Smooth muscle cell (in vitro differentiated cells): Measurements from ENCODE around the gene DMBX1. TPM values are rescaled to one million over a fixed set of nuclear protein-coding genes. Genes with fewer than 3 reads are reported as not detected.

Experiments
- DNase-seq: peaks from one replicate; lab custom pipeline; 2025; ENCODE audit not compliant: unreplicated experiment; lab: John Stamatoyannopoulos, UW
- H2AFZ ChIP-seq: fragments of 200-600 bp; sonication (generic); 2 replicates; pipeline ENCODE4 v1.6.0; 2016; ENCODE audit warnings: antibody characterized with exemption, low read depth, mild to moderate bottlenecking
- H3F3A ChIP-seq: fragments of 200-600 bp; sonication (generic); 2 replicates; pipeline ENCODE4 v1.6.0; 2017; ENCODE audit warnings: antibody characterized with exemption, low read depth
- H3K27ac ChIP-seq: fragments of 200-600 bp; sonication (generic); 2 replicates; pipeline ENCODE4 v1.5.1; 2016; ENCODE audit warnings: low read depth, mild to moderate bottlenecking
- H3K27me3 ChIP-seq: fragments of 200-600 bp; sonication (generic); 2 replicates; pipeline ENCODE4 v1.6.1; 2016; ENCODE audit warnings: low read depth, mild to moderate bottlenecking
- H3K36me3 ChIP-seq: fragments of 200-600 bp; sonication (generic); 2 replicates; pipeline ENCODE4 v1.5.1; 2016; ENCODE audit warnings: low read depth
- H3K4me1 ChIP-seq: fragments of 200-600 bp; sonication (generic); 2 replicates; pipeline ENCODE4 v1.5.1; 2016; ENCODE audit warnings: low read depth
- H3K4me2 ChIP-seq: fragments of 200-600 bp; sonication (generic); 2 replicates; pipeline ENCODE4 v1.6.0; 2016; ENCODE audit warnings: mild to moderate bottlenecking
- H3K4me3 ChIP-seq: fragments of 200-600 bp; sonication (generic); 2 replicates; pipeline ENCODE4 v1.5.1; 2016; ENCODE audit warnings: mild to moderate bottlenecking
- H3K79me2 ChIP-seq: fragments of 200-600 bp; sonication (generic); 2 replicates; pipeline ENCODE4 v1.6.0; 2016; ENCODE audit warnings: low read depth, mild to moderate bottlenecking
- H3K9ac ChIP-seq: fragments of 200-600 bp; sonication (generic); 2 replicates; pipeline ENCODE4 v1.6.0; 2016; ENCODE audit warnings: low read depth
- H3K9me3 ChIP-seq: fragments of 200-600 bp; sonication (generic); replicated peaks from 2 replicates; pipeline ENCODE4 v1.5.1; 2016; ENCODE audit warnings: low read depth
- H4K20me1 ChIP-seq: fragments of 200-600 bp; sonication (generic); 2 replicates; pipeline ENCODE4 v1.6.0; 2016; ENCODE audit warnings: low read depth
- WGBS: methylation state at CpG from one replicate; pipeline ENCODE4 v1.1.7; 2016; ENCODE audit warnings: low lambda C conversion rate; 5-methylcytosine and 5-hydroxymethylcytosine counted together
- polyA plus RNA-seq: library from polyadenylated mRNA; unstranded; fragments of >200 nt; fragmentation: Nextera tagmentation; extraction: Ambion mirVana; gene quantifications from 2 replicates; pipeline ENCODE4 v1.2.1, GENCODE V29; 2016
- total RNA-seq: library from RNA; depleted of rRNA; stranded (reverse); fragments of >200 nt; gene quantifications from 2 replicates; pipeline ENCODE4 v1.2.3, GENCODE V29; 2014
- TF ChIP-seq, protein P1 (sequence below): fragments of 200-600 bp; sonication (generic); IDR thresholded peaks from 2 replicates; pipeline ENCODE4 v1.5.1; 2017; ENCODE audit warnings: borderline replicate concordance, mild to moderate bottlenecking, antibody characterized with exemption; ENCODE audit not compliant: insufficient read depth, poor library complexity, severe bottlenecking

The DMBX1 gene
- total and polyA plus RNA-seq, 2 experiments from 2014 or later = not detected

DNA sequence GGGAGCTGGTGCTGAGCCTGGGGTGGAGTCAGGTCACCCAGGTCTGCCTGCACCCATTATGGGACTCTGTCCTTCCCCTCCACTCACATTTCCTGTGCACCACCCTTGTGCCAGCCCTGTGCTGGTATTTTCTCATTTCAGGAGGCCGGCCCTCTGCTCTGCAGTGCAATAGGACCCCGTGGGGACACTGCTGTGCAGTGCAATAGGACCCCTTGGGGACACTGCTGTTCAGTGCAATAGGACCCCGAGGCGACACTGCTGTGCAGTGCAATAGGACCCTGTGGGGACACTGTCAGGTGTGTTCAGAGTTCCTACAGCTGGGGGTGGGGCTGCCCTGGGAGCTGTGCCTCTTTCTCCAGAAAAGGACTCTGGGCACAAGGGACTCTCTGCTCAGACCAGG, 36.2 kb upstream of the DMBX1 start:
- Histone ChIP-seq H3K36me3 (no peaks in the 10 kb centered on the region), H3K4me1 (peaks cover 4% of the 10 kb centered on the region), H3K9me3 (no peaks in the 10 kb centered on the region), H3K27me3 (peaks cover 91% of the 10 kb centered on the region), H3K79me2 (no peaks in the 10 kb centered on the region), H3K4me3 (no peak overlapping the region), H3F3A (no peaks in the 10 kb centered on the region), H4K20me1 (no peaks in the 10 kb centered on the region), H3K9ac (no peak overlapping the region), H2AFZ (no peak overlapping the region), H3K4me2 (no peak overlapping the region), H3K27ac (no peak overlapping the region)
- no peak for DNase-seq
- WGBS = 83% methylated on average over 4 of the region's 4 CpGs
- TF ChIP-seq, protein P1, sequence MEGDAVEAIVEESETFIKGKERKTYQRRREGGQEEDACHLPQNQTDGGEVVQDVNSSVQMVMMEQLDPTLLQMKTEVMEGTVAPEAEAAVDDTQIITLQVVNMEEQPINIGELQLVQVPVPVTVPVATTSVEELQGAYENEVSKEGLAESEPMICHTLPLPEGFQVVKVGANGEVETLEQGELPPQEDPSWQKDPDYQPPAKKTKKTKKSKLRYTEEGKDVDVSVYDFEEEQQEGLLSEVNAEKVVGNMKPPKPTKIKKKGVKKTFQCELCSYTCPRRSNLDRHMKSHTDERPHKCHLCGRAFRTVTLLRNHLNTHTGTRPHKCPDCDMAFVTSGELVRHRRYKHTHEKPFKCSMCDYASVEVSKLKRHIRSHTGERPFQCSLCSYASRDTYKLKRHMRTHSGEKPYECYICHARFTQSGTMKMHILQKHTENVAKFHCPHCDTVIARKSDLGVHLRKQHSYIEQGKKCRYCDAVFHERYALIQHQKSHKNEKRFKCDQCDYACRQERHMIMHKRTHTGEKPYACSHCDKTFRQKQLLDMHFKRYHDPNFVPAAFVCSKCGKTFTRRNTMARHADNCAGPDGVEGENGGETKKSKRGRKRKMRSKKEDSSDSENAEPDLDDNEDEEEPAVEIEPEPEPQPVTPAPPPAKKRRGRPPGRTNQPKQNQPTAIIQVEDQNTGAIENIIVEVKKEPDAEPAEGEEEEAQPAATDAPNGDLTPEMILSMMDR = no peak

DNA sequence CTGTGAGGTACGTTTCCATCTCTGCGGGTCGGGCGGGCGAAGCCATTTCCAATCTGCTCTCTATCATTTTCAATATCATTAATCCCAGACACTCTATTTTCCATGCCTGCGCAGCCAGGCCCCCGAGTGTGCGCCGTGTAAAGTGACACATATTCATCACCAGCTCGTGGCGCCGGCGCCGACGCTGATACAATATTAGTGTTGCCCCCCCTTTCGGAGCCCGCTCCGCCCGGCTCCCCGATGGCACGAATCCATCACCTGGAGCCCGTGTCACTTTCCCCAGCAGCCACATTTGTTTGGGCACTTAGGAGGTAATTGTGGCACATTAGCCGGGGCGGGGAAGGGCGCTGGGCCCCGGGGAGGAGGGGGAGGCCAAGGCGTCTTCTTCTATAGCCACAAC, 33.7 kb upstream of the DMBX1 start:
- Histone ChIP-seq H3K36me3 (no peaks in the 10 kb centered on the region), H3K4me2 (no peak overlapping the region), H3F3A (no peaks in the 10 kb centered on the region), H3K9ac (no peak overlapping the region), H4K20me1 (no peaks in the 10 kb centered on the region), H3K79me2 (no peaks in the 10 kb centered on the region), H3K27ac (no peak overlapping the region), H3K9me3 (no peaks in the 10 kb centered on the region), H3K4me1 (peaks cover 9% of the 10 kb centered on the region), H3K27me3 (peaks cover 89% of the 10 kb centered on the region), H3K4me3 (no peak overlapping the region), H2AFZ (no peak overlapping the region)
- TF ChIP-seq, protein P1 = no peak
- WGBS = 93% methylated on average over 26 of the region's 27 CpGs
- no peak for DNase-seq

DNA sequence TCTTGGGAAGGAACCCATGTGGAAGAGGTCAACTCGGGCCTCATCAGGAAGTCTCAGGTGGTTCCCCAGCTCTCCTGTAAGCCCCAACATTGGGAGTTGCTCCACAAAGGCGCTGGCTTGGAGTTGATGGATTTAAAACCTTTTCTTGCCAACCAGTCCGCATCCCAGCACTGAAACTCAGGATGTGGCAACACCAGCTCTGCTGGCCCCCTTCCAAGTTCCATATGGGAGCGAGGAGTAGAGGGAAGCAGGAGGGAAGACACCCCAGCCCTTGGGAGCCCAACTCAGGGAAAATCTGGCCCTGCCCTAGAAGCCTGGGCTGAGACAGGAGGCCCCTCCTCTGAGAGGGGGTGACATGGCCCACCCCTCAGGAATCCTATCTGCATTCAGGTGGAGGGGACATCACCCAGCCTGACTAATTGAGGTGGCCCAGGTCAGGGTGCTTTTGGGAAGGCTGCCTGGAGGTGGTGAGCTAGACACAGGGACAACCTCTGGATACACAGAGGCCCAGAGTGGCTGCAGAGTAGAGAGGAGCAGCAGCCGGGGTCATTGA, 33.1 kb upstream of the DMBX1 start:
- WGBS = 85% methylated on average over 5 of the region's 5 CpGs

More for the DNA sequence above, 33.1 kb upstream of the DMBX1 start:
- no peak for DNase-seq
- Histone ChIP-seq H3K27ac (no peak overlapping the region), H3K36me3 (no peaks in the 10 kb centered on the region), H3K4me2 (no peak overlapping the region), H3K4me3 (no peak overlapping the region), H3K4me1 (peaks cover 9% of the 10 kb centered on the region), H3K9ac (no peak overlapping the region), H3F3A (no peaks in the 10 kb centered on the region), H4K20me1 (no peaks in the 10 kb centered on the region), H3K79me2 (no peaks in the 10 kb centered on the region), H3K9me3 (no peaks in the 10 kb centered on the region), H3K27me3 (peaks cover 89% of the 10 kb centered on the region), H2AFZ (no peak overlapping the region)
- TF ChIP-seq, protein P1 = no peak
